HepG2 (cell line): ENCODE data around the gene FAAP20.

ENCODE experiments used
- ARID5B ChIP-seq: IDR thresholded peaks from 2 replicates; pipeline ENCODE4 v1.4.0; 2020; ENCODE audit warnings: mild to moderate bottlenecking, missing genetic modification reagents
- CAMTA2 ChIP-seq: sonication (generic); formaldehyde crosslinking; IDR thresholded peaks from 2 replicates; pipeline ENCODE4 v1.4.0; 2020; ENCODE audit warnings: mild to moderate bottlenecking, missing genetic modification reagents, borderline replicate concordance
- CTCF ChIP-seq: sonication (generic); formaldehyde crosslinking; IDR thresholded peaks from 2 replicates; pipeline ENCODE4 v1.5.0; 2020; ENCODE audit warnings: mild to moderate bottlenecking, missing genetic modification reagents, moderate library complexity
- EP300 ChIP-seq, 3 experiments: sonication (generic) in 1 of 3; formaldehyde crosslinking in 1 of 3; IDR thresholded peaks; 2 replicates each; pipeline versions ENCODE4 v1.5.1 to v1.6.1; 2011 to 2020; ENCODE audit warnings: low read depth in 2 of 3, low read length in 2 of 3, borderline replicate concordance in 1 of 3, improper control_type of control experiment in 1 of 3, mild to moderate bottlenecking in 1 of 3, missing genetic modification reagents in 1 of 3, moderate library complexity in 1 of 3
- EZH2 ChIP-seq: conservative IDR thresholded peaks from 2 replicates; pipeline ENCODE4 v1.6.1; 2012; ENCODE audit warnings: mild to moderate bottlenecking, low read depth, low read length, moderate library complexity
- JUND ChIP-seq: sonication (generic); formaldehyde crosslinking; IDR thresholded peaks from 2 replicates; pipeline ENCODE4 v1.8.0; 2022; ENCODE audit warnings: mild to moderate bottlenecking, missing genetic modification reagents
- KDM4B ChIP-seq: sonication (generic); formaldehyde crosslinking; IDR thresholded peaks from 2 replicates; pipeline ENCODE4 v1.4.0; 2020; ENCODE audit warnings: missing genetic modification reagents
- POLR2AphosphoS5 ChIP-seq: IDR thresholded peaks from 2 replicates; pipeline ENCODE4 v1.6.1; 2012; ENCODE audit warnings: low read depth, low read length
- ZNF614 ChIP-seq: IDR thresholded peaks from 2 replicates; pipeline ENCODE4 v1.6.1; 2018; ENCODE audit warnings: missing biosample characterization, missing genetic modification reagents, inconsistent platforms, borderline replicate concordance

GRCh38 chr1:2177541-2177940 is 17.0 kb downstream of the FAAP20 start:
- no peak for TF ChIP-seq EZH2
- TF ChIP-seq CTCF (CRISPR knock-in tag): no peak
- TF ChIP-seq KDM4B (CRISPR knock-in tag): no peak
- no peak for TF ChIP-seq CAMTA2 (CRISPR knock-in tag)
- TF ChIP-seq JUND: no peak
- no peak for TF ChIP-seq POLR2AphosphoS5
- TF ChIP-seq ARID5B (CRISPR knock-in tag): no peak
- no peak for TF ChIP-seq ZNF614 (CRISPR knock-in tag)
- TF ChIP-seq EP300 (IDR thresholded peaks at IDR 0.05; ENCODE audit: low read depth in 2 of 2, low read length in 2 of 2): no peak
- TF ChIP-seq EP300 (CRISPR knock-in tag; IDR thresholded peaks at IDR 0.05; ENCODE audit: borderline replicate concordance): no peak
